ENCODE results near the gene FBXW8. TPM values are rescaled to one million over a fixed set of nuclear protein-coding genes. Genes with fewer than 3 reads are reported as not detected.

The FBXW8 gene
- total RNA-seq: 10 to 100 TPM; 12.0 to 14.1 TPM

- Mint-ChIP-seq H3K36me3 (peaks cover 24% of the 10 kb centered on the region), H3K27me3 (peaks cover 21% of the 10 kb centered on the region), H3K27ac (peak within 1 kb of the TSS; percentile 75), H3K9me3 (no peaks in the 10 kb centered on the region), H3K4me3 (peak within 1 kb of the TSS; percentile 86), H3K4me1 (peaks cover 22% of the 10 kb centered on the region)
- ATAC-seq (ENCODE audit: low read depth) (peak; percentile 89), DNase-seq (peak; percentile 82)
- POLR2A ChIA-PET: interaction anchor here (0.8 to 1.0 kb wide), 3 partner anchors 10 to 351 kb away, joined by 3 to 4 read pairs (median 3); no protein-coding TSS in a partner anchor
Observed at GRCh38 chr12:116910645-116911451, at the start of gene FBXW8. FBXW8 (plus strand) TSS chr12:116910950; CDS start chr12:116911038, 88 bp downstream.

DNA sequence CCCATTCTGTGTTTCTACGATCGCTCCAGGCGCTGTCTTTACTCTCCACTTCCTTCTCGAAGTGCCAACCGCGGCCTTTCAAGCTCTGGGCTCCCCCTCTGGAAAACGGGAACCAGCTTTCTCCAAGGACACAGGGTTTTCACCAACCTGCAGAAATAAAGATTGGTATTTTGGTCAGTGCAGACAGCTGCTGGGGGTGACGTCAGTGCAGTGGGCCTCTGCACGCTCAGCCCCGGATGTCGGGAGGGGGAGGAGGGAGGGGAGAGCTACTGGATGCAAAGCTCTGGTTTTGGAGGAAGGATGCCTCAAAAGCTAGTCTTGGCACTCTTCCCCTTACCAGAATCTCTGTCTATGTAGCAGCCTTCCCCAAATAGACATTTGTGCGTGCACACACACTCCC, 49.4 kb upstream of the FBXW8 start:
- POLR2A ChIA-PET: no interaction called here
- Mint-ChIP-seq H3K36me3 (no peaks in the 10 kb centered on the region), H3K27ac (no peak overlapping the region), H3K4me1 (peaks cover 14% of the 10 kb centered on the region), H3K27me3 (peaks cover 28% of the 10 kb centered on the region), H3K9me3 (no peaks in the 10 kb centered on the region), H3K4me3 (no peak overlapping the region)
- peak; percentile 99 for ATAC-seq (ENCODE audit: low read depth)
- DNase-seq: peak; percentile 64

DNA sequence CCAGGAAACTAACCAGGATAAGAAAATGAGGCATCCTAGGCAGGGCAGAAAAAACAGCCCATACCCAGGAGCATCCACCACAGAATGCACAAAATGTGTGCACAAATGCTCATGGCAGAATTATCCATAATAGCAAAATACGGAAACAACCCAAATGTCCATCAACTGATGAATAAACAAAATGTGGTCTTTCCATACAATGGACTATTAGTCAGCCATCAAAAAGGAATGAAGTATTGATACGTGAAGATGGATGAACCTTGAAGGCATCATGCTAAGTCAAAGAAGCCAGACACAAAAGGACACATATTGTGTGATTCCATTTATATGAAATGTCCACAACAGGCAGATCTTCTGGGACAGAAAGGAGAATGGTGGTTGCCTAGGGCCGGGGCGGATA, 48.6 kb upstream of the FBXW8 start:
- no peaks in the 10 kb centered on the region for H3K9me3 Mint-ChIP-seq
- no peak overlapping the region for H3K4me3 Mint-ChIP-seq
- DNase-seq (no peak), ATAC-seq (ENCODE audit: low read depth) (no peak)
- H3K36me3 Mint-ChIP-seq: no peaks in the 10 kb centered on the region
- POLR2A ChIA-PET: no interaction called here
- peaks cover 28% of the 10 kb centered on the region for H3K27me3 Mint-ChIP-seq
- H3K4me1 Mint-ChIP-seq: peaks cover 15% of the 10 kb centered on the region
- H3K27ac Mint-ChIP-seq: no peak overlapping the region

GRCh38 chr12:116863275-116863767, 47.4 kb upstream of the FBXW8 start:
- no peaks in the 10 kb centered on the region for H3K36me3 Mint-ChIP-seq
- H3K27ac Mint-ChIP-seq: no peak overlapping the region
- DNase-seq: no peak
- H3K4me3 Mint-ChIP-seq: no peak overlapping the region
- H3K9me3 Mint-ChIP-seq: no peaks in the 10 kb centered on the region
- POLR2A ChIA-PET: interaction anchor here (0.6 kb wide), 1 partner anchor 814 kb away, joined by 3 read pairs; no protein-coding TSS in a partner anchor
- H3K4me1 Mint-ChIP-seq: peaks cover 13% of the 10 kb centered on the region
- no peak for ATAC-seq (ENCODE audit: low read depth)
- peaks cover 17% of the 10 kb centered on the region for H3K27me3 Mint-ChIP-seq

DNA sequence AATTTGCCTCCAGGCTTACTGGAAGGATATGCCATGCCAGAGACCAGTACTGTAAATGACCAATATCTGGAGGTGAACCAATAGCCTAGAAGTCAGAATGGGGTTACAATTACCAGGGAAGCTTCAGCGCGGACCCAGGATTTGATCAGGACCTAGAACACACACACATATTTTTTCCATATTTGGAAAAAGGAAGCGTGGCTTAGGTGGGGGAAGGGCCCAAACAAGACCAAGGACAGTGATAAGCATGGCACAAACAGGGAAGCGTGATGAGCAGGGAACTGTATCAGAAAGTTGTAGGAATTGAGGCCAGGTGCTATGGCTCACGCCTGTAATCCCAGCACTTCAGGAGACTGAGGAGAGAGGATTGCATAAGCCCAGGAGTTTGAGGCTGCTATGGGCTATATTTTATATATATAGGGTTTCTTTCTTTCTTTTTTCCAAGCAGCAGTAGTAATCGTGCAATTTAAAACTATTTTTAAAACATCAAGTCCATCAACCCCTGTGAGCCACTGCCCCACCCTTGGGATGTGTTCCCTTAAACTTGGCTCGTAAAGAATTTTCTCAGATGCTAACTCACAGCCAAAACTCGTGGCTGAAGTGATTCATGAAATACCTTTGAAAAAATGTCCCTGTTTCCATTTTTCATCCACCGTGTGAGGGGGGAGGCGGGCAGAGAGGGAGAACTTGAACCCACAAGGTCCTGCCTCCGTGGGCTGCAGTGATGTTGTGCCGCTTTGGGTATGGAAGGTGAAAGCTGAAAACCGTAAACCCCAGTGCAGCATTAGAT, 46.2 kb upstream of the FBXW8 start:
- Mint-ChIP-seq H3K9me3 (no peaks in the 10 kb centered on the region), H3K27me3 (peaks cover 6% of the 10 kb centered on the region), H3K4me1 (peaks cover 13% of the 10 kb centered on the region), H3K36me3 (no peaks in the 10 kb centered on the region), H3K4me3 (no peak overlapping the region), H3K27ac (no peak overlapping the region)
- DNase-seq: no peak
- POLR2A ChIA-PET: no interaction called here
- ATAC-seq (ENCODE audit: low read depth): no peak

DNA sequence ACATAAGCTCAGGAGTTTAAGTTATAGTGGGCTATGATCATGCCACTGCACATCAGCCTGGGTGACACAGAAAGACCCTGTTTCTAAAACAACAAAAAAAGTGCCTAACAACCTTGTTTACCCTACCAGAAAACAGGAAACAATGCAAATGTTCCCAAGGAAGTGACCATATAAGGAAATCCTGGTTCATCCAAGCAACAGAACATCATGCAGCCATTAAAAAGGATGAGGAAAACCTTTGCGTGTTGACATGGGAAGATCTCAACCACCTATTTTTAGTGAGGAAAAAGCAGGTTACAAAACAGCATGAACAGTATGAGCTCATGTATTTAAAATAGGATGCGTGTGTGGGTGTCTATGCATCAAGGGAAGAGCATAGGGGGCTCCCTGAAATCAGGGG, 43.2 kb upstream of the FBXW8 start:
- H3K4me3 Mint-ChIP-seq: no peak overlapping the region
- no peaks in the 10 kb centered on the region for H3K36me3 Mint-ChIP-seq
- peaks cover 8% of the 10 kb centered on the region for H3K27me3 Mint-ChIP-seq
- no peaks in the 10 kb centered on the region for H3K9me3 Mint-ChIP-seq
- no peak for ATAC-seq (ENCODE audit: low read depth)
- POLR2A ChIA-PET: no interaction called here
- H3K4me1 Mint-ChIP-seq: peaks cover 2% of the 10 kb centered on the region
- H3K27ac Mint-ChIP-seq: no peak overlapping the region
- DNase-seq: no peak

DNA sequence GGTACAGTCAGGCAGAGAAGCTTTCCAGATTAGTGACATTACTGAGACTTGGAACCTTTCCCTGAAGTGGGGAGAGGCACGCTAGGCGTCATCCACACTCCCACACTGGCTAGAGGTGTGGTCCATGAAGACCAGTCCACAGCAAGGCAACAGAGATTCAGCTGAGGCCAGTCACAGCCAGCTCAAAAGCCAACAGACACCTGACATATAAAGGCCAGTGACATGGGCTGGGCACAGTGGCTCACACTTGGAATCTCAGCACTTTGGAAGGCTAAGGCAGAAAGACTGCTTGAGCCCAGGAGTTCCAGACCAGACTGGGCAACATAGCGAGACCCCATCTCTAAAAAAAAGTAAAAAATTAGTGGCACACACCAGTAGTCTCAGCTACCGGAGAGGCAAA, 40.4 kb upstream of the FBXW8 start:
- Mint-ChIP-seq H3K9me3 (no peaks in the 10 kb centered on the region), H3K4me3 (no peak overlapping the region), H3K4me1 (peaks cover 11% of the 10 kb centered on the region), H3K27ac (no peak overlapping the region), H3K36me3 (no peaks in the 10 kb centered on the region), H3K27me3 (peaks cover 17% of the 10 kb centered on the region)
- ATAC-seq (ENCODE audit: low read depth) (no peak), DNase-seq (no peak)
- POLR2A ChIA-PET: no interaction called here

DNA sequence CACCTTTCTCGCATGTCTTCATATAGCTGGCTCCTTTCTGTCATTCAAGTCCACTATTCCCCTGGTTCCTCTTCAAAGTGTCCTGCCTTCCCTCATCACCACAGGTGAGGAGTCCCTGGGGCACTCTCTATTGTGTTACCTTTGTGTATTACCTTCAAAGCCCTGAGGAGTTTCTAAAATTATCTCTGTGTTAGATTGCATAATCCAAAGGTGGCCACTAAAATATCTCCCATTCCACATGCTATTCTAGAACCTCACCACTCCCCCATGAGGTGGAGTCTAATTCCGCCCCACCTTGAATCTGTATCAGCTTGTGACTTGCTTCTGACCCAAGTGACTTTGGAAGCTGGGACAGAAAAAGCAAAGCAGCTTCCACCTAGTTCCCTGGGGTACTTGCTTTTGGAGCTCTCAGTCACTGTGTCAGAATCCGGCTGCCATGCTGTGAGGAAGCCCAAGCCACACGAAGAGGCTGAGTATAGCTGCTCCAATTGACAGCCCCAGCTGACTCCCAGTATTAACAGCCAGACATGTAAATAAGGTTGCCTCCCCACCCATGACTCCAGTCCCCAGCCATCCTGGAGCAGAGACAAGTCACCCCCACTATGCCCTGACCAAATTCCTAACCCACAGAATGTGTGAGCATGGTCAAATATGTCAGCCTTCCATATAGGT, 36.3 kb upstream of the FBXW8 start:
- DNase-seq (no peak), ATAC-seq (ENCODE audit: low read depth) (no peak)
- Mint-ChIP-seq H3K4me1 (peaks cover 19% of the 10 kb centered on the region), H3K9me3 (no peaks in the 10 kb centered on the region), H3K4me3 (no peak overlapping the region), H3K36me3 (no peaks in the 10 kb centered on the region), H3K27ac (no peak overlapping the region), H3K27me3 (peaks cover 54% of the 10 kb centered on the region)
- POLR2A ChIA-PET: no interaction called here

DNA sequence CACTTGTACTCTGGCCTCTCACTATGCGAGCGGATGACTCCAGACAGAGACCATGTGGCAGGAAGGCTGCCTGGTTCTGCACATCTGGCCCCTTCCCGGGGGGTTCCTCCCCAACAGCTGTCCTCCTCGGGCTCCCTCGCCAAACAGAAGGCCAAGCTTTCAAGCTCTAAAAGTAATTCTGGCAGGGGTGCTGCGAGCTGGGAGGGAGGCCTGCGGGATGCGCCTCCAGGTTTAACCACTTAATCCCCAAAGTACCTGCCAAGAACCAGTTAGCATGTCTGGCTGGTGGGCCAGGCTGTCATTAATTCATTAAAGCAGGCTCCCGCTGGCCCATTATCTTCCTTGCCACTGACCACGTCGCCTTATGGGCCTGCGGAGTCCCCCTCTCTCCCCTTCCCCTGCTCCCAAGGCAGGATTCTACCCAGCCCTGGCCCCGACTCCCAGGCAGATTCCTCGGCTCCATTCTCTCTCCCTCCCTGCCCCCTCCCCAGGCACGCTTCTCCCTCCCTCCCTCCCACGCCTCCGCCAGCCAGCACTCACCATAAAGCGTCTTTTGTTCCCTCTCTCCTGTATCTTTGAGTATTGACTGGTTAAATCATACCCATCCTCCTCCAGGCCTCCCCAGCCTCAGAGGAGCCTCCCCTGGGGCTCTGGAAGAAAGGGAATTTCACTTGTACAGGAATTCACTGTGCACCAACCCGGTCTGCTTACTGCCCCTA, 34.4 kb upstream of the FBXW8 start:
- Mint-ChIP-seq H3K4me1 (peaks cover 29% of the 10 kb centered on the region), H3K36me3 (no peaks in the 10 kb centered on the region), H3K4me3 (no peak overlapping the region), H3K27me3 (peaks cover 64% of the 10 kb centered on the region), H3K9me3 (no peaks in the 10 kb centered on the region), H3K27ac (no peak overlapping the region)
- ATAC-seq (ENCODE audit: low read depth) (no peak), DNase-seq (no peak)
- POLR2A ChIA-PET: no interaction called here

- Mint-ChIP-seq H3K4me1 (peaks cover 33% of the 10 kb centered on the region), H3K27me3 (peaks cover 86% of the 10 kb centered on the region), H3K36me3 (no peaks in the 10 kb centered on the region), H3K4me3 (peak overlapping the region; percentile 84), H3K27ac (no peak overlapping the region), H3K9me3 (no peaks in the 10 kb centered on the region)
- POLR2A ChIA-PET: no interaction called here
- DNase-seq: peak; percentile 37
- ATAC-seq (ENCODE audit: low read depth): no peak
Observed at GRCh38 chr12:116878567-116879508, 31.9 kb upstream of the FBXW8 start.

GRCh38 chr12:116879509-116880212, 31.1 kb upstream of the FBXW8 start:
- Mint-ChIP-seq H3K27me3 (peaks cover 85% of the 10 kb centered on the region), H3K36me3 (no peaks in the 10 kb centered on the region), H3K4me3 (peak overlapping the region; percentile 84), H3K9me3 (no peaks in the 10 kb centered on the region), H3K27ac (no peak overlapping the region), H3K4me1 (peaks cover 28% of the 10 kb centered on the region)
- peak; percentile 37 for ATAC-seq (ENCODE audit: low read depth)
- DNase-seq: peak; percentile 48
- POLR2A ChIA-PET: interaction anchor here (0.8 kb wide), 1 partner anchor 61 kb away, joined by 3 read pairs; no protein-coding TSS in a partner anchor

Measured in activated naive CD8-positive, alpha-beta T cell treated with anti-CD3 and anti-CD28 coated beads, Interleukin-2, amount 10 ng/mL, durations not matched to agents 7 days and 5 days (primary cell).